SK-N-SH (cell line): Measurements from ENCODE around the gene GRIP1. TPM values are rescaled to one million over a fixed set of nuclear protein-coding genes. Genes with fewer than 3 reads are reported as not detected.
A peak's percentile ranks its signal among the peaks of the same experiment; 100 is the strongest.

Experiments
- CTCF ChIA-PET: fragments of 300-600, 350-600 bp; formaldehyde crosslinking; extraction: SDS; loops from one replicate; lab custom pipeline; 2021; lab: Yijun Ruan, JAX
- POLR2A ChIA-PET: fragments of 350-600 bp; sonication (Branson Sonifier 250); formaldehyde crosslinking; extraction: SDS; loops from one replicate; lab custom pipeline; 2020; ENCODE audit warnings: antibody characterized with exemption, inconsistent platforms; lab: Yijun Ruan, JAX
- DNase-seq: peaks from one replicate; pipeline ENCODE4 v3.0.0; 2012
- H2AFZ ChIP-seq: fragments of 200-600 bp; sonication (generic); 2 replicates; pipeline ENCODE4 v1.8.1; 2016; ENCODE audit warnings: antibody characterized with exemption, mild to moderate bottlenecking, low read depth
- H3F3A ChIP-seq: fragments of 200-600 bp; sonication (generic); replicated peaks from 2 replicates; pipeline ENCODE3; 2016; ENCODE audit warnings: antibody characterized with exemption, mild to moderate bottlenecking; ENCODE audit not compliant: insufficient read depth
- H3K27ac ChIP-seq, 2 experiments: fragments of 200-500 bp in 1 of 2; fragments of 200-600 bp in 1 of 2; sonication (Bioruptor generic) in 1 of 2; sonication (generic), shearing (Covaris generic) in 1 of 2; 2 replicates each; pipeline versions ENCODE4 v1.5.1 to v1.6.1; 2014 to 2016; ENCODE audit warnings: low read depth in 2 of 2, inconsistent platforms in 1 of 2, low read length in 1 of 2, mild to moderate bottlenecking in 1 of 2, mixed read lengths in 1 of 2
- H3K27me3 ChIP-seq: fragments of 200-600 bp; sonication (generic), shearing (Covaris generic); 2 replicates; pipeline ENCODE4 v1.6.1; 2016; ENCODE audit warnings: mixed run types; ENCODE audit not compliant: insufficient read depth
- H3K36me3 ChIP-seq, 2 experiments: fragments of 200-500 bp in 1 of 2; fragments of 200-600 bp in 1 of 2; sonication (Bioruptor generic) in 1 of 2; sonication (generic) in 1 of 2; replicated peaks in 1 of 2; 2 replicates each; pipeline versions ENCODE3 to v1.5.1; 2014 to 2016; ENCODE audit warnings: low read length in 1 of 2, mild to moderate bottlenecking in 1 of 2; ENCODE audit not compliant: insufficient read depth in 2 of 2, control insufficient read depth in 1 of 2
- H3K4me1 ChIP-seq, 2 experiments: fragments of 200-500 bp in 1 of 2; fragments of 200-600 bp in 1 of 2; sonication (Bioruptor generic) in 1 of 2; sonication (generic), shearing (Covaris generic) in 1 of 2; 2 replicates each; pipeline versions ENCODE4 v1.5.1 to v1.6.1; 2014 to 2016; ENCODE audit warnings: low read depth in 1 of 2, low read length in 1 of 2, mixed run types in 1 of 2; ENCODE audit not compliant: insufficient read depth in 2 of 2, control insufficient read depth in 1 of 2
- H3K4me2 ChIP-seq: fragments of 200-600 bp; sonication (generic), shearing (Covaris generic); 2 replicates; pipeline ENCODE4 v1.6.1; 2017; ENCODE audit warnings: mixed run types
- H3K4me3 ChIP-seq, 2 experiments: fragments of 200-500 bp in 1 of 2; fragments of 200-600 bp in 1 of 2; sonication (Bioruptor generic) in 1 of 2; sonication (generic), shearing (Covaris generic) in 1 of 2; 2 replicates each; pipeline versions ENCODE4 v1.5.1 to v1.8.1; 2014 to 2016; ENCODE audit warnings: low read depth in 2 of 2, inconsistent platforms in 1 of 2, low read length in 1 of 2, mild to moderate bottlenecking in 1 of 2, mixed read lengths in 1 of 2, moderate library complexity in 1 of 2
- H3K79me2 ChIP-seq: fragments of 200-600 bp; sonication (generic); 2 replicates; pipeline ENCODE4 v1.8.1; 2017; ENCODE audit warnings: mild to moderate bottlenecking; ENCODE audit not compliant: insufficient read depth
- H3K9ac ChIP-seq: fragments of 200-600 bp; sonication (generic); 2 replicates; pipeline ENCODE4 v1.6.1; 2017; ENCODE audit warnings: mixed run types
- H3K9me2 ChIP-seq: fragments of 200-600 bp; sonication (generic); 2 replicates; pipeline ENCODE4 v1.6.1; 2017; ENCODE audit warnings: mixed run types
- H3K9me3 ChIP-seq: fragments of 200-600 bp; sonication (generic); 2 replicates; pipeline ENCODE4 v1.6.1; 2017; ENCODE audit warnings: mixed run types, mild to moderate bottlenecking, moderate library complexity
- H4K20me1 ChIP-seq: fragments of 200-600 bp; sonication (generic); 2 replicates; pipeline ENCODE4 v1.6.1; 2017; ENCODE audit warnings: mild to moderate bottlenecking, mixed run types; ENCODE audit not compliant: insufficient read depth
- CTCF ChIP-seq: fragments of 200-600 bp; sonication (generic); IDR thresholded peaks from 2 replicates; pipeline ENCODE4 v1.6.1; 2017; ENCODE audit warnings: antibody characterized with exemption, mild to moderate bottlenecking, moderate library complexity
- EP300 ChIP-seq, 2 experiments: IDR thresholded peaks; 2 replicates each; pipeline versions ENCODE4 v1.4.0 to v1.6.1; 2012; ENCODE audit warnings: borderline replicate concordance in 1 of 2, low read depth in 1 of 2, low read length in 1 of 2
- EZH2phosphoT487 ChIP-seq: fragments of 200-600 bp; sonication (generic); IDR thresholded peaks from 2 replicates; pipeline ENCODE4 v1.6.1; 2017; ENCODE audit warnings: low read depth, mixed run types, mild to moderate bottlenecking, antibody characterized with exemption, moderate library complexity, borderline replicate concordance
- FOSL2 ChIP-seq: IDR thresholded peaks from 2 replicates; pipeline ENCODE4 v1.4.0; 2012; ENCODE audit warnings: low read depth, mild to moderate bottlenecking, moderate library complexity, borderline replicate concordance
- FOXJ3 ChIP-seq: sonication (generic); formaldehyde crosslinking; IDR thresholded peaks from 2 replicates; pipeline ENCODE4 v1.5.1; 2020; ENCODE audit warnings: mild to moderate bottlenecking, missing genetic modification reagents
- JUND ChIP-seq: IDR thresholded peaks from 2 replicates; pipeline ENCODE4 v1.4.0; 2012
- MEF2A ChIP-seq: IDR thresholded peaks from 2 replicates; pipeline ENCODE4 v1.4.0; 2012; ENCODE audit warnings: low read depth, borderline replicate concordance
- NRF1 ChIP-seq: IDR thresholded peaks from 2 replicates; pipeline ENCODE4 v1.6.1; 2012; ENCODE audit warnings: low read depth, mild to moderate bottlenecking, low read length
- RCOR1 ChIP-seq: fragments of 150-350 bp; IDR thresholded peaks from 2 replicates; pipeline ENCODE4 v1.6.1; 2017; ENCODE audit warnings: antibody characterized with exemption, low read length
- REST ChIP-seq: IDR thresholded peaks from 2 replicates; pipeline ENCODE4 v1.6.1; 2012; ENCODE audit warnings: mild to moderate bottlenecking, low read depth, low read length, moderate library complexity
- RXRA ChIP-seq: IDR thresholded peaks from 2 replicates; pipeline ENCODE4 v1.4.0; 2012; ENCODE audit warnings: low read depth, mild to moderate bottlenecking, borderline replicate concordance
- SIN3A ChIP-seq: IDR thresholded peaks from 2 replicates; pipeline ENCODE4 v1.6.1; 2012; ENCODE audit warnings: low read depth, mild to moderate bottlenecking, low read length, moderate library complexity, borderline replicate concordance
- SMC3 ChIP-seq: IDR thresholded peaks from 2 replicates; pipeline ENCODE4 v1.6.1; 2012; ENCODE audit warnings: low read depth, low read length, improper control_type of control experiment
- TAF1 ChIP-seq: IDR thresholded peaks from 2 replicates; pipeline ENCODE4 v1.6.1; 2012; ENCODE audit warnings: low read depth, mild to moderate bottlenecking, low read length, moderate library complexity, borderline replicate concordance
- WGBS: methylation state at CpG from one replicate; pipeline ENCODE4 v1.1.6; 2017; ENCODE audit warnings: low lambda C conversion rate; 5-methylcytosine and 5-hydroxymethylcytosine counted together
- polyA plus RNA-seq, 3 experiments: library from polyadenylated mRNA; depleted of rRNA; stranded (reverse); fragments of >200 nt; gene quantifications; 2 replicates each; pipeline ENCODE4 v1.2.3, GENCODE V29; 2012

The GRIP1 gene
- polyA plus RNA-seq, 1 of the 3 experiments (the other 2 are of a cell fraction): 0.07 TPM

- TF ChIP-seq FOXJ3 (no peak), CTCF (no peak)
- TF ChIP-seq, all 33 proteins: peak for 0
- Histone ChIP-seq H3K36me3 (peaks cover 2 to 3% of the 10 kb centered on the region in 2 experiments), H3K9me3 (no peaks in the 10 kb centered on the region), H4K20me1 (no peaks in the 10 kb centered on the region), H3K79me2 (no peaks in the 10 kb centered on the region), H3F3A (no peaks in the 10 kb centered on the region), H3K9ac (no peak overlapping the region), H3K4me2 (no peak overlapping the region), H3K4me3 (no peak overlapping the region), H2AFZ (no peak overlapping the region), H3K9me2 (no peaks in the 10 kb centered on the region), H3K27me3 (no peaks in the 10 kb centered on the region), H3K27ac (no peak overlapping the region), H3K4me1 (no peaks in the 10 kb centered on the region; a peak in 1 of 4 replicates)
- ChIA-PET POLR2A (no interaction called here), CTCF (no interaction called here)
- WGBS: 83% methylated on average over 12 of the region's 13 CpGs
- no peak for DNase-seq
These were observed 347.9 kb downstream of the GRIP1 start for GRCh38 chr12:66331016-66331415.

GRCh38 chr12:66329941-66330340, 348.9 kb downstream of the GRIP1 start:
- Histone ChIP-seq H3K4me3 (no peak overlapping the region), H3K9me3 (no peaks in the 10 kb centered on the region), H2AFZ (no peak overlapping the region), H4K20me1 (no peaks in the 10 kb centered on the region), H3K4me2 (no peak overlapping the region), H3K9ac (no peak overlapping the region), H3K36me3 (peaks cover 2 to 3% of the 10 kb centered on the region in 2 experiments), H3K27me3 (no peaks in the 10 kb centered on the region), H3K4me1 (no peaks in the 10 kb centered on the region; a peak in 1 of 4 replicates), H3K9me2 (no peaks in the 10 kb centered on the region), H3K79me2 (no peaks in the 10 kb centered on the region), H3K27ac (peak overlapping the region in 1 of 2 experiments; percentile 38; a peak in 1 of 4 replicates), H3F3A (no peaks in the 10 kb centered on the region)
- DNase-seq: no peak
- 0 out of 2 replicates have a peak, but pooled peaks have one; percentile 7 for TF ChIP-seq JUND
- TF ChIP-seq FOSL2: 0 out of 2 replicates have a peak, but pooled peaks have one; percentile 12
- no peak for TF ChIP-seq TAF1
- no peak for TF ChIP-seq CTCF
- WGBS: 78% methylated on average over 5 of the region's 5 CpGs
- CTCF ChIA-PET: interaction anchor here (1.2 kb wide), 1 partner anchor 87 kb away, joined by 3 read pairs; no protein-coding TSS in a partner anchor
- POLR2A ChIA-PET: no interaction called here

GRCh38 chr12:66323017-66323416, 355.9 kb downstream of the GRIP1 start:
- Histone ChIP-seq H3F3A (peaks cover 3% of the 10 kb centered on the region), H3K36me3 (peaks cover 12 to 26% of the 10 kb centered on the region in 2 experiments), H3K79me2 (no peaks in the 10 kb centered on the region), H4K20me1 (no peaks in the 10 kb centered on the region), H3K27ac (no peak overlapping the region), H3K27me3 (no peaks in the 10 kb centered on the region), H3K9me3 (no peaks in the 10 kb centered on the region), H3K4me3 (no peak overlapping the region), H3K9me2 (no peaks in the 10 kb centered on the region), H3K4me1 (no peaks in the 10 kb centered on the region; a peak in 1 of 4 replicates), H2AFZ (no peak overlapping the region), H3K9ac (no peak overlapping the region), H3K4me2 (no peak overlapping the region)
- CTCF ChIA-PET: no interaction called here
- 94% methylated on average over 1 of the region's 1 CpG for WGBS
- POLR2A ChIA-PET: no interaction called here
- DNase-seq: no peak
- TF ChIP-seq NRF1: no peak
- TF ChIP-seq MEF2A: no peak
- no peak for TF ChIP-seq EZH2phosphoT487
- no peak for TF ChIP-seq EP300 (IDR thresholded peaks at IDR 0.05; ENCODE audit: borderline replicate concordance in 1 of 2, low read depth in 1 of 2, low read length in 1 of 2)
- TF ChIP-seq REST: no peak
- TF ChIP-seq SMC3: no peak
- no peak for TF ChIP-seq SIN3A
- TF ChIP-seq RCOR1: no peak
- no peak for TF ChIP-seq RXRA
